ENCODE data around the gene FAM98B.

GRCh38 chr15:38517312-38517975 lies 63.5 kb downstream of the FAM98B start:
- no peak for TF ChIP-seq CTCF (IDR thresholded peaks at IDR 0.05)
- TF ChIP-seq POLR2A (IDR thresholded peaks at IDR 0.05), result no peak

Data from body of pancreas (tissue), 4 donors.